Measurements from ENCODE around the gene MED8. TPM values are rescaled to one million over a fixed set of nuclear protein-coding genes. Genes with fewer than 3 reads are reported as not detected.

MED8 gene
- total and polyA plus RNA-seq, 2 of the 8 experiments (the other 6 are each of a cell fraction or from before 2014, with no cell fraction given) = 7.0 to 20.6 TPM

GRCh38 chr1:43410571-43410970 is 21.0 kb upstream of the MED8 start:
- H3K79me2 ChIP-seq (ENCODE audit: control insufficient read depth in 1 of 2, insufficient read depth in 2 of 2, low read length in 2 of 2) = no peaks in the 10 kb centered on the region
- H3K9ac ChIP-seq (replicated peaks in 1 of 4; ENCODE audit: extremely low read depth in 1 of 4, low read depth in 3 of 4, low read length in 3 of 4) = no peak overlapping the region

More at GRCh38 chr1:43410571-43410970, 21.0 kb upstream of the MED8 start:
- Histone ChIP-seq H2BK15ac (ENCODE audit: low read length) (no peak overlapping the region), H3K18ac (ENCODE audit: extremely low read depth, low read length) (no peak overlapping the region), H3K79me1 (ENCODE audit: low read depth, low read length) (no peaks in the 10 kb centered on the region), H3K4me2 (ENCODE audit: insufficient read depth in 1 of 2, low read depth in 2 of 2, low read length in 2 of 2) (no peak overlapping the region), H2AFZ (ENCODE audit: low read length) (no peak overlapping the region), H4K91ac (replicated peaks; ENCODE audit: insufficient read length, low read length) (no peak overlapping the region), H3K9me3 (ENCODE audit: insufficient read depth in 2 of 2, low read depth in 1 of 2, low read length in 1 of 2) (no peaks in the 10 kb centered on the region), H2BK120ac (replicated peaks; ENCODE audit: low read depth, low read length) (no peak overlapping the region), H3K4me1 (replicated peaks in 1 of 4; ENCODE audit: control insufficient read depth in 3 of 4, insufficient read depth in 4 of 4, low read length in 3 of 4) (no peaks in the 10 kb centered on the region), H3K56ac (replicated peaks; ENCODE audit: insufficient read length, low read depth, low read length) (no peak overlapping the region), H2BK5ac (ENCODE audit: low read depth, low read length) (no peak overlapping the region), H3K27ac (ENCODE audit: low read depth, low read length) (no peak overlapping the region), H2BK20ac (ENCODE audit: low read length) (no peak overlapping the region), H2BK12ac (ENCODE audit: low read depth, low read length) (no peak overlapping the region), H2AK5ac (ENCODE audit: low read depth, low read length) (no peak overlapping the region), H4K20me1 (replicated peaks in 1 of 2; ENCODE audit: control insufficient read depth in 1 of 2, insufficient read depth in 2 of 2, low read length in 2 of 2) (no peaks in the 10 kb centered on the region), H3K27me3 (replicated peaks in 1 of 4; ENCODE audit: control insufficient read depth in 3 of 4, extremely low read depth in 1 of 4, insufficient read depth in 3 of 4, low read length in 3 of 4) (no peaks in the 10 kb centered on the region), H3K4ac (replicated peaks; ENCODE audit: insufficient read length, low read depth, low read length) (no peak overlapping the region), H3K36me3 (ENCODE audit: control insufficient read depth in 2 of 4, insufficient read depth in 4 of 4, low read length in 3 of 4) (peaks cover 0 to 6% (median 2%) of the 10 kb centered on the region in 4 experiments; a peak in 3 of 8 replicates), H3K14ac (ENCODE audit: insufficient read length) (no peak overlapping the region), H4K8ac (ENCODE audit: extremely low read depth, insufficient read depth, low read length) (no peak overlapping the region), H3K4me3 (ENCODE audit: extremely low read depth in 1 of 4, insufficient read depth in 2 of 4, low read depth in 3 of 4, low read length in 4 of 4) (no peak overlapping the region), H4K5ac (ENCODE audit: insufficient read length, low read depth, low read length) (no peak overlapping the region), H3K23ac (ENCODE audit: insufficient read length) (no peak overlapping the region), H3K23me2 (ENCODE audit: low read depth, low read length) (no peaks in the 10 kb centered on the region)
- no peak for TF ChIP-seq NRF1 (IDR thresholded peaks at IDR 0.05; ENCODE audit: low read depth, low read length)
- no peak for TF ChIP-seq SIX5 (IDR thresholded peaks at IDR 0.05; ENCODE audit: low read depth, low read length)
- TF ChIP-seq KDM5A (IDR thresholded peaks at IDR 0.05; ENCODE audit: low read length) = no peak
- no peak for TF ChIP-seq CBX5 (IDR thresholded peaks at IDR 0.05; ENCODE audit: low read depth, low read length)
- TF ChIP-seq ASH2L (IDR thresholded peaks at IDR 0.05; ENCODE audit: low read length) = no peak
- POLR2A ChIA-PET (ENCODE audit: partially characterized antibody) = no interaction called here
- DNase-seq (ENCODE audit: low read depth in 1 of 2, low spot score in 2 of 2) = no peak
- WGBS, 2 experiments (ENCODE audit: extremely low coverage in 1 of 2, insufficient coverage in 1 of 2, insufficient read length in 1 of 2, insufficient replicate concordance in 2 of 2, low coverage in 1 of 2, low lambda C conversion rate in 2 of 2, missing lambda C conversion rate in 1 of 2) = 94% methylated on average over 3 of the region's 3 CpGs; no CpG with 5 or more reads in 1 of the 2 experiments
- FAIRE-seq = no peak
- CTCF ChIA-PET (ENCODE audit: partially characterized antibody) = interaction anchor here (1.7 to 6.8 kb wide), 2 partner anchors 10 to 183 kb away, joined by 4 to 131 read pairs; no protein-coding TSS in a partner anchor

Measured in H1 (cell line).